ENCODE data around the gene HIGD1C. TPM values are rescaled to one million over a fixed set of nuclear protein-coding genes. Genes with fewer than 3 reads are reported as not detected.

The HIGD1C gene
- total RNA-seq, 1 experiment from 2014 or later = not detected

Other genes with a start within 250 kb of the HIGD1C start
- gene ATF1, start 188.4 kb upstream of the HIGD1C start, total RNA-seq (2014; rRNA removed; shearing (Covaris generic)) = 36.9 and 38.1 TPM in 2 replicates
- gene TMPRSS12, start 109.6 kb upstream of the HIGD1C start, total RNA-seq (2014; rRNA removed; shearing (Covaris generic)) = not detected in 2 replicates
- 19.6 and 40.0 TPM in 2 replicates for gene SLC11A2, start 73.8 kb downstream of the HIGD1C start, total RNA-seq (2014; rRNA removed; shearing (Covaris generic))
- 28.5 and 43.0 TPM in 2 replicates for gene LETMD1, start 95.8 kb downstream of the HIGD1C start, total RNA-seq (2014; rRNA removed; shearing (Covaris generic))
- 18.4 and 29.0 TPM in 2 replicates for gene CSRNP2, start 131.1 kb downstream of the HIGD1C start, total RNA-seq (2014; rRNA removed; shearing (Covaris generic))
- 6.9 and 8.8 TPM in 2 replicates for gene TFCP2, start 220.6 kb downstream of the HIGD1C start, total RNA-seq (2014; rRNA removed; shearing (Covaris generic))